ENCODE measurements around the gene DPEP2NB.

GRCh38 chr16:68022728-68023537 lies 7.2 kb upstream of the DPEP2NB start, which contains the start of the genes DDX28 and DUS2:
- no peak for TF ChIP-seq CTCF (IDR thresholded peaks at IDR 0.05; ENCODE audit: insufficient read depth, low read length, poor library complexity, severe bottlenecking)
- TF ChIP-seq EZH2phosphoT487 (conservative IDR thresholded peaks at IDR 0.05; ENCODE audit: low read length) = no peak

Data from SU-DHL-6 (cell line).